Measurements from ENCODE around the gene DLD.

- no peak for TF ChIP-seq NBN (conservative IDR thresholded peaks at IDR 0.05)
- no peak for TF ChIP-seq IRF1 (CRISPR knock-in tag; IDR thresholded peaks at IDR 0.05; ENCODE audit: low read depth)
- no peak for TF ChIP-seq KDM4B (CRISPR knock-in tag; IDR thresholded peaks at IDR 0.05)
- no peak for TF ChIP-seq FOXK2 (IDR thresholded peaks at IDR 0.05)
- TF ChIP-seq ZNF143 (CRISPR knock-in tag; IDR thresholded peaks at IDR 0.05), result no peak
- no peak for TF ChIP-seq EHMT2 (IDR thresholded peaks at IDR 0.05; ENCODE audit: borderline replicate concordance, low read depth, low read length)
- TF ChIP-seq NR3C1 (CRISPR knock-in tag; IDR thresholded peaks at IDR 0.05), result no peak
- TF ChIP-seq MAZ (IDR thresholded peaks at IDR 0.05; ENCODE audit: borderline replicate concordance, low read depth, low read length), result no peak
- no peak for TF ChIP-seq MAZ (CRISPR knock-in tag; IDR thresholded peaks at IDR 0.05; ENCODE audit: low read depth)
Measured at GRCh38 chr7:107874111-107874510, 16.9 kb upstream of the DLD start.

Data from HepG2 (cell line).